ENCODE results near the gene SCD5.

The SCD5 gene

GRCh38 chr4:82758701-82759685 lies 39.6 kb downstream of the SCD5 start:
- no peak for DNase-seq

GRCh38 chr4:82756061-82756460 lies 42.5 kb downstream of the SCD5 start:
- DNase-seq = no peak

- DNase-seq = no peak
Observed at GRCh38 chr4:82755650-82756049, 42.9 kb downstream of the SCD5 start.

GRCh38 chr4:82754513-82755165 lies 44.0 kb downstream of the SCD5 start:
- no peak for DNase-seq

DNA sequence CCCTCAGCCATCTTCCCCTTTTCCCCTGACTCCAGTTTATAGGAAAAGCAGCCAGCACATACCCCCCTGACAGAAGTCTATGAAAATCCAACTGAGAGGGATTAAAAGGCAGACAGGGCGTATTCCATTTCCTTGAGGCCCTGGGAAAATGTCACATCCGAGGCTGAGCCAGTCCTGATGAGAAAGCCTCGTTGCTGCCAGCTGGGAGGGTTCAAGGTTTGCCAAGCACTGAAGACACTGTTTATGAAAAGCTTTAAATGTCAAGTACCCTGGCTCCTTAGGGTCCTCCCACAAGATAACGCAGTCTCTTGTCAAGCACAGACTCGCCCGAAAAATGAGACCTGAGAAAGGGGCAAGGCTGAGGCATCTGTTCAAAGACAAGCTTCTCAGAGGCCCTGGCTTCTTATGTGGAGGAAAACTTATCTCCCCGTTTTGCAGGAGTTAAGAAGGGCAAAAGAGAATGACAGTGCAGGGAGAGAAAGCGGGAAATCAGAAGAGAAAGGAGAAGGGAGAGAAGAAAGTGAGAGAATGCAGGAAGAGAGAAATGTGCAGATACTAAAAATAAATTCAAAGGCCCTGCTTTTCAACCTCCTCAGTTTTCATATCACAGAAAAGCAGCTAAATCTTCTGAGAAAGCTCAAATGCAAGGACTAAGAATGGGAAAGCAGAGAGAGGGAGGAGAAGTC lies 44.7 kb downstream of the SCD5 start:
- no peak for DNase-seq

DNA sequence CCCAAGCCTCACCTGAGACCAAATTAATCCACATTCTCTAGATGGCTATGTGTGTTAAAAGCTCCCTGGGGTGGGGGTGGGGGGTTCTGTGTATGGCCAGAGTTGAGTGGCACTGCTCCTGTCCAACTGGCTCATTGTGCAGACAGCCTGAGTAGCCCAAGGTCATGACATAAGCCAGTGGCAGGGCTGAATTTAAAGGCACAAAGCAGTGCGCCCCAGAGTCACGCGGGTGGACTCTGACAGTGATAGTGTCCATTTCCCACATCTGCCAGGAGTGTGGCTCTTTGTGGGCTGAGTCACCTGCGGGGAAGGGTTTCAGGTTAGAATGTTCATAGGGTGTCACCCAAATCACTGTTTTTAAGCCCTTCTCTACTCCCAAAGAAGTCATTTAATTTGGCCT lies 45.4 kb downstream of the SCD5 start:
- DNase-seq = no peak

- no peak for DNase-seq
Observed at GRCh38 chr4:82748810-82749470, 49.7 kb downstream of the SCD5 start.

- peak; percentile 23 for DNase-seq
Observed at GRCh38 chr4:82747686-82748575, 50.7 kb downstream of the SCD5 start.

DNA sequence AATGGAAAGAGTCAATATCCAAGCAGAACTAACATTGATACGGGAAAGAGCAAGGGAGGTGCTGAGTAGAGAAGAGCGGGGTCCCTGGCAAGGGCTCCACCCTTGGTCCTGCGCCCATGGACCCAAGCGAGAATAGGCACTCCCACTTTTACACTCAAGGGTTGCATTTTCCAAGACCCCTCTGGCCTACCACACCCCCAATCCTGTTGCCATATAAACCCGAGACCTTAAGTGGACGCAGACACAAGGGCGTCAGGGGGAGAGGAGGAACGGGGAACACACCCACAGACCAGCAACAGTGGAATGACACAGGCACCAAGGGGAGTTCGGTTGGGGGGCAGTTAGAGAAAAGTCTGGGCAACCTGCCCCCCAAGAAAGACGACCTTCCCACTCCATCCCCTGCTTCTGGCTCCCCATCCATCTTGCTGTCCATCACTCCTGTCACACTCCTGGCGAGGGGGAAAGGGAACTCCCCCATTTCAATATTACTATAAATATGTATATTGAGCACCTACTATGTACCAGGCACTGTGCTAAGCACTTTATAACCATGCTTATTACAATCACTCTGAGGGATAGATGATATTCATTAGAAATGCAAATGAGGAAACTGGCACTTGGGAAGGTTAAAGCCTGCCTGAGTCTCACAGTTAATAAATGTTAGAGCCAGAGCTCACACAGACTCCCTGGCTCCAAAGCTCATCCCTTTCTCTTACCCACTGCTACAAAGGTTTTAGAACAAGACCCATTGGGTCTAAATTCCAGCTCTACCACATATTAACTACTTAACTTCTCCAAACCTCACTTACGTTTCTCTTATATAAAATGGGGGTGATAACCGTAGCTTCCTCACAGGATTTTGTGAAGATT lies 51.7 kb downstream of the SCD5 start:
- no peak for DNase-seq

DNA sequence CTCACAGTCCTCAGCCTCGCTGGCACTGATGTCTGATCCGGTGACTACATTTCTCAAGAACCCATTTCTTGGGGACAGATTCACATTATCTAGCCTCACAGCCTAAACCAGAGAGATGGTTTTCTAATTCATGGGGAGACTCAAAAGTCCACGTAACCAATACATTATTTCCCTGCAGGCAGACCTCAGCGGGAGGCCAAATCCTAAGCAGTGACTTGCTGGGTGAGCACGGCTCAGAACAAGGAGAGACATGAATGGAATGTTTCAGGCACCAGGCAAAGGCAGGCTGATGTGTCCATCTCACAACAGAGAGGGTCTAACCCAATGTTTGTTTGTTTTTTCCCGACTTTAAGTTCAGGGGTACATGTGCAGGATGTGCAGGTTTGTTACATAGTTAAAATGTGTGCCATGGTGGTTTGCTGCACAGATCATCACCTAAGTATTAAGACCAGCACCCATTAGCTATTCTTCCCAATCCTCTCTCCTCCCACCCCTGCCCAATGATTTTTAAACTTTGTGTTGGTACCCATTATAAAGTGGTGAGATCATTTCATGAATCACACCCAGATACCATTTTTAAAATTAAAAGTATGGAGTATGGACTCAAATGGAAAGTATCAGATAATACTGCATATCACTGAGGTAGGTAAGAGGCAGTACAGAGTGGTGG lies 53.3 kb downstream of the SCD5 start:
- DNase-seq = peak; percentile 85

DNA sequence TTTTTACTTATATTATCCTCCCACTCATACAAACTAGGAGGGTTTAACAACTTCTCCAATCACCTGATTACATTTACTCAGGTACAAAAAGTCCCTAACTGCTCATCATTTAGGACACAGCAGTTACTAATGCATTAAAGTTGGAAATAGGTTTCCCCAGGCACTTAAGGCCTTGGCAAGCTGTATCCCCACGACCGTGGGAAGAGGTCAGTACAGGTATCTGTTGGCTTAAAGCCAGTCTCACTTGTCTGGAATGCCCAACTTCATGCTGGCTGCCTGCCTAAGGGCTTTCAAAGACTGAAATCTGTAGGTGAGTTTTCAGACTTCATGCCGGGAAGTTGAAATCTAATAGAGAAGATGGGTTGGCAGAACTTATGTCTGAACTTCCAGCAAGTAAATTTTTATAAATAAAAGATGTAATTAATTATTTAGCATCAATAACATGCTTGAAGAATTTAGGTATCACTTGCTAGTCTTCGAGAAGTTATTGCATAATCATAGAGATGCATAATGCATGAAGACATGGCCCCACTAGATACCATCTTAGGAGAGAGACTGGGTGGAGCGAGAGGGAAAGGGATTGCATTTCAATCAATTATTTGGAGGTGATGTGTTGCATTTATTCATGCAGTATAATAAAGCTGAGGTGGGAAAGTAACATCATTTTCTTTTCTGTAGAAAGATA lies 54.2 kb downstream of the SCD5 start:
- no peak for DNase-seq

- no peak for DNase-seq
Observed at GRCh38 chr4:82741188-82741587, 57.4 kb downstream of the SCD5 start.

- peak; percentile 43 for DNase-seq
Observed at GRCh38 chr4:82739287-82740190, 59.1 kb downstream of the SCD5 start.

GRCh38 chr4:82737354-82737753 lies 61.2 kb downstream of the SCD5 start:
- DNase-seq = no peak

DNA sequence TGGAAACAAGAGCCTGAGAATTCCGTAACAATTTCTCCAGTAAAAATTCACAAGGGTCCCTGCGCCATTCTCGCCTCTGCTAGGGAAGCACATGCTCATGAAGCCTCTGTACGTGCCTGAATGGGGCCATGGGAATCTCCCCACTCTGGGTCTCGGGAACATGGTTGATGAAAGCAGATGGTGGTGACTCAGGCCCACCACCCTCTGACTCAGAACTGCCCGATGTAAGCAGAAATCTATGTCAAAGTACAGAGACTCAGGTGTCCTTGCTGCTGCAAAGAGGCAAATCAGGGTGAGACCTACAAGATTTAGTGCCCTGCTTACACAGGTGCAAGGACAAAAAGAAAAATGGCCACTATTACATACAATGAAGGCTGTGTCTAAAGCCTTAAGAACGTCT lies 65.0 kb downstream of the SCD5 start:
- peak; percentile 29 for DNase-seq

DNA sequence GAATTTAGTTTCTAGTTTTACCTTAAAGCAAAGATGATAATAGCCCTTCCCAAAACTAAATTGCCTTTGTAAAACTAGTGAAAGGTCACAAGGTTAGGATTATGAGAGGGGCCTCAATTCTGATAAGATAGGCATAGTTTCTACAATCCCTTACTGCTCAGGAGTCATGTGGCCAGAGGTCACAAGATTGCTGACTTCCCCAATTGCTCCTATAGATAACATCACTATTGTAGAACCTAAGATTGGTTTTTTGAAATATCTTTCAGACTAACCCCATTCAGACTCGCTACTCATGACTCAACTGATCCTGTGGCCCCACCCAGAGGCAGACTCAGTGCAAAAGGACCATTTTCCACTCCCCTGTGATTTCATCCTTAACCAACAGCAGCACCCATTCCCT lies 70.3 kb downstream of the SCD5 start:
- DNase-seq = no peak

GRCh38 chr4:82726596-82726995 lies 72.0 kb downstream of the SCD5 start:
- no peak for DNase-seq

DNA sequence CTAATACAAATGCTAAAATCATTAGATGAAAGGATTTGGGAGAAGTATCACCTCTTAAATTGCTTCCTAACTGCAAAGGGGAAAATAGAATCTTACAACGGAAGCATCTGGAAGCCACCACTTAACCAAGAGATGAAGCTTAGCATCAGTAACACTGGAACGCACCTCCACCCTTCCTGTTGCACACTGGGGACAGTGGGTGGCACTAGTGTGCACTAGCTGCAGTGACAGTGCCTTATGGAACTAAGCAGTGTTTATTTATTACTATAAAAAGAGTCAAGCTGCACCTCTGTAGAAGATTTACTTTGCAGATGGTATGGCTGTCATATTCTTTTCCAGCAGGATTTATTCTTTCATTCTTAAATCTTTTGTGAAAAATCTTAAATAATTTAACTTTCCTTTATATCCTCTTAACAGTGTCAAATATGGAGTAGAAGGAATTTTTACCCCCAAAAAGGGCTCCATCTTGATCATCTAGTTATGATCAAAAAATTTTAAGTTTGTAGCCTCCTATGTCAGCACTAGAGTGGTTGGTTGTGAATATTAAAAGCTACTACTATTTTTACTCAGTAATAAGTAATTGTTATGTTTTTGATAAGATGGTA lies 76.7 kb downstream of the SCD5 start:
- no peak for DNase-seq
